ENCODE measurements around the gene EDC4.

The EDC4 gene

GRCh38 chr16:67879462-67879861 lies 6.6 kb downstream of the EDC4 start:
- no peak for ATAC-seq
- TF ChIP-seq TCF4 (CRISPR knock-in tag; IDR thresholded peaks at IDR 0.05; ENCODE audit: borderline replicate concordance) (no peak), SNAI2 (CRISPR knock-in tag; IDR thresholded peaks at IDR 0.05) (no peak), ZNF565 (CRISPR knock-in tag; conservative IDR thresholded peaks at IDR 0.05; ENCODE audit: low read depth) (no peak), CSRNP3 (CRISPR knock-in tag; IDR thresholded peaks at IDR 0.05) (no peak), PATZ1 (CRISPR knock-in tag; IDR thresholded peaks at IDR 0.05; ENCODE audit: borderline replicate concordance) (no peak), OSR1 (CRISPR knock-in tag; IDR thresholded peaks at IDR 0.05) (no peak), CREB5 (CRISPR knock-in tag; IDR thresholded peaks at IDR 0.05; ENCODE audit: low read depth) (no peak), ARNTL (CRISPR knock-in tag; IDR thresholded peaks at IDR 0.05; ENCODE audit: borderline replicate concordance, low read depth) (no peak), ZNF8 (CRISPR knock-in tag; IDR thresholded peaks at IDR 0.05) (no peak), ESRRG (CRISPR knock-in tag; IDR thresholded peaks at IDR 0.05) (no peak), CSDC2 (CRISPR knock-in tag; IDR thresholded peaks at IDR 0.05) (no peak), RARB (CRISPR knock-in tag; IDR thresholded peaks at IDR 0.05) (no peak), TSHZ2 (CRISPR knock-in tag; IDR thresholded peaks at IDR 0.05) (no peak), TOX (CRISPR knock-in tag; IDR thresholded peaks at IDR 0.05; ENCODE audit: borderline replicate concordance) (no peak), ZNF70 (CRISPR knock-in tag; IDR thresholded peaks at IDR 0.05) (no peak), PPARA (CRISPR knock-in tag; IDR thresholded peaks at IDR 0.05; ENCODE audit: borderline replicate concordance) (no peak), ISL1 (CRISPR knock-in tag; IDR thresholded peaks at IDR 0.05) (no peak), POU6F1 (CRISPR knock-in tag; IDR thresholded peaks at IDR 0.05; ENCODE audit: borderline replicate concordance, low read depth) (no peak), ZC3H10 (CRISPR knock-in tag; IDR thresholded peaks at IDR 0.05) (no peak)

- no peak for ATAC-seq
- TF ChIP-seq BACH2 (CRISPR knock-in tag; IDR thresholded peaks at IDR 0.05; ENCODE audit: borderline replicate concordance) (no peak), RARB (CRISPR knock-in tag; IDR thresholded peaks at IDR 0.05) (no peak), OSR1 (CRISPR knock-in tag; IDR thresholded peaks at IDR 0.05) (no peak), ZC3H10 (CRISPR knock-in tag; IDR thresholded peaks at IDR 0.05) (no peak), ZNF8 (CRISPR knock-in tag; IDR thresholded peaks at IDR 0.05) (no peak), TSHZ2 (CRISPR knock-in tag; IDR thresholded peaks at IDR 0.05) (no peak), ZNF70 (CRISPR knock-in tag; IDR thresholded peaks at IDR 0.05) (no peak), ESRRG (CRISPR knock-in tag; IDR thresholded peaks at IDR 0.05) (no peak), CSDC2 (CRISPR knock-in tag; IDR thresholded peaks at IDR 0.05) (no peak), ZFP30 (CRISPR knock-in tag; IDR thresholded peaks at IDR 0.05) (no peak), TOX (CRISPR knock-in tag; IDR thresholded peaks at IDR 0.05; ENCODE audit: borderline replicate concordance) (no peak), CREB5 (CRISPR knock-in tag; IDR thresholded peaks at IDR 0.05; ENCODE audit: low read depth) (no peak), CSRNP3 (CRISPR knock-in tag; IDR thresholded peaks at IDR 0.05) (no peak), PPARA (CRISPR knock-in tag; IDR thresholded peaks at IDR 0.05; ENCODE audit: borderline replicate concordance) (no peak), SNAI2 (CRISPR knock-in tag; IDR thresholded peaks at IDR 0.05) (no peak), ZNF565 (CRISPR knock-in tag; conservative IDR thresholded peaks at IDR 0.05; ENCODE audit: low read depth) (no peak), ARNTL (CRISPR knock-in tag; IDR thresholded peaks at IDR 0.05; ENCODE audit: borderline replicate concordance, low read depth) (no peak), TCF4 (CRISPR knock-in tag; IDR thresholded peaks at IDR 0.05; ENCODE audit: borderline replicate concordance) (no peak), GLIS3 (CRISPR knock-in tag; IDR thresholded peaks at IDR 0.05) (no peak)
Measured at GRCh38 chr16:67879936-67880335, 7.1 kb downstream of the EDC4 start.
